ENCODE data around the gene SPOCD1. TPM values are rescaled to one million over a fixed set of nuclear protein-coding genes. Genes with fewer than 3 reads are reported as not detected.
"Not testable (repeated sequence)": the region's sequence is repeated elsewhere in the genome, so short reads cannot be mapped to it uniquely, and the experiment has no call there.

The SPOCD1 gene
- total and polyA plus RNA-seq, 5 donors = 0.09 to 0.25 (median 0.16) TPM; not detected in 1

DNA sequence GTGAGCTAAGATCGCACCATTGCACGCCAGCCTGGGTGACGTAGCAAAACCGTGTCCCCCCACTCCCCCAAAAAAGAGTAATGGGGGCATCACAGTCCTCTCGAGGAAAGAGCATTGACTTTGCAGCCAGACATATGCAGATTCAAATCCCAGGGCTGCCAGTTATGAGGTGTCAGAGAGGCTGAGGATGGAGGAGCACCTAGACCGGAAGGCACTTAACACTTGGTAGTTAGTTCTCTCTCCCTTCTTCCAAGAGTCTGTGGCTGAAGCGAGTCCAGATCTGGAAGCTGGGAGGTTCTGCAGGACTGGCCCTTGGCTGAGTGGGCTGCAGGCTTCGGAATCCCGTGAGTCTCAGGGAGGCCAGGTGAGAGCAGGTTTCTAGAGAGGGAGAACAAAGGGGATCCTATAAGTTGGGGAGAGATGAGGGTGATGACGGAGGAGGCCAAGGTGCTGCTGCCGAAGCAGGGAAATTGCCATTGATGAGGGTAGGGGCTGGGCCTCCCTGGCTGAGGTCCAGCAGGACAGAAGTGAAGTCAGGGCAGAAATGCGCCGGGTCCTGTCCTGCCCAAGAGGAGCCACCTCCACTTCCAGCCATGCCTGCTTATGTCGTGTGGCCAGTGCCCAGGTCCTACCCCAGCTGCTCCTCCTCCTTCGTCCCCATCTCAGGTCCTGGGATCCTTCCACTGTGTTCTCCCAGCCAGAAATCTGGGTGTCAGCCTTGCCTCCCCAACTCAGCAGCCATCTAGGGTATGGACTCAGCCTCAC is 13.3 kb upstream of the SPOCD1 start:
- intact Hi-C loops (cut with DNase I) = no loop called here
- H3K4me3 ChIP-seq (ENCODE audit: low read length) = no peak overlapping the region
- DNase-seq (no peak), ATAC-seq (no peak)
- no peaks in the 10 kb centered on the region for H3K27me3 ChIP-seq (ENCODE audit: control insufficient read depth, insufficient read depth)
- H3K27ac ChIP-seq (ENCODE audit: low read length) = no peak overlapping the region
- no peaks in the 10 kb centered on the region for H3K9me3 ChIP-seq (ENCODE audit: control insufficient read depth, low read length)
- WGBS = 85% methylated on average over 15 of the region's 15 CpGs
- peaks cover 3% of the 10 kb centered on the region for H3K4me1 ChIP-seq (ENCODE audit: control insufficient read depth, insufficient read depth, low read length)

DNA sequence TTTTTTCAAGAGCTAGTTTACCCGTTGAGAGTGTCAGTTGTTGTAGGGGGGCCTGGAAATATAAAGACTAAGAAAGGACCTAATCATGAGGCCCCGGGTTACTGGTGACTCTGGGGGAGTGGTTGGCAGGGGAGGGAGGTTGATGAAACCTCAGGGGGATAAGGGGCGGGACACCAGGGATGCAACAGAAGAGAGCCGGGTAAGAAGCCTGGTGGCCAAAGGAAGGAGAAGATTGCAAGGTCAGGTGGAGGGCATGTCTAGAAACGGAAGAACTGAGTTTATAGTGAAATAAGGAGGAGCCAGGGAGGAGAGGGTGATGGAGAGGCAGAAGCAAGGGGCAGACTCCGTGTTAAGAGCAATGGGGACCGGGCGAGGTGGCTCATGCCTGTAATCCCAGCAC is 12.5 kb upstream of the SPOCD1 start:
- H3K4me1 ChIP-seq (ENCODE audit: control insufficient read depth, insufficient read depth, low read length) = peaks cover 3% of the 10 kb centered on the region
- H3K9me3 ChIP-seq (ENCODE audit: control insufficient read depth, low read length) = no peaks in the 10 kb centered on the region
- no peak overlapping the region for H3K27ac ChIP-seq (ENCODE audit: low read length)
- intact Hi-C loops (cut with DNase I) = no loop called here
- H3K4me3 ChIP-seq (ENCODE audit: low read length) = no peak overlapping the region
- WGBS = 61% methylated on average over 8 of the region's 8 CpGs
- ATAC-seq (no peak), DNase-seq (no peak)
- no peaks in the 10 kb centered on the region for H3K27me3 ChIP-seq (ENCODE audit: control insufficient read depth, insufficient read depth)

DNA sequence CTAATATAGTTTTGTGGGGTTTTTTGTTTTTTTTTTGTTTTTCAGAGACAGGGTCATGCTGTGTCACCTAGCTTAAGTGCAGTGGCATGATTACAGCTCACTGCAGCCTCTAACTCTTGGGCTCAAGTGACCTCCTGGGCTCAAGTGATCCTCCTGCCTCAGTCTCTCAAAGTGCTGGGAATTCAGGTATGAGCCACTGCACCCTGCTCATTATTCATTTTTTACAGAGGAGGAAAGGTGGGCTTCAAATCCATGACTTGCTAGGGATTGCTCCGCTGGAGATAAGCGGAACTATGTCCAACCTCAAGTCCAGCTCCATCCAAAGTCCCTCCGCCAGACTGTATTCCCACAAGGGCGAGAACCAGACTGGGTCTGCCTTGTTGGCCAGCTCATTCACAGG is 8.0 kb upstream of the SPOCD1 start:
- ATAC-seq (no peak), DNase-seq (no peak)
- intact Hi-C loops (cut with DNase I) = no loop called here
- H3K27ac ChIP-seq (ENCODE audit: low read length) = no peak overlapping the region
- H3K9me3 ChIP-seq (ENCODE audit: control insufficient read depth, low read length) = no peaks in the 10 kb centered on the region
- no peaks in the 10 kb centered on the region for H3K4me1 ChIP-seq (ENCODE audit: control insufficient read depth, insufficient read depth, low read length)
- H3K4me3 ChIP-seq (ENCODE audit: low read length) = no peak overlapping the region
- H3K27me3 ChIP-seq (ENCODE audit: control insufficient read depth, insufficient read depth) = no peaks in the 10 kb centered on the region
- WGBS = 94% methylated on average over 4 of the region's 4 CpGs

DNA sequence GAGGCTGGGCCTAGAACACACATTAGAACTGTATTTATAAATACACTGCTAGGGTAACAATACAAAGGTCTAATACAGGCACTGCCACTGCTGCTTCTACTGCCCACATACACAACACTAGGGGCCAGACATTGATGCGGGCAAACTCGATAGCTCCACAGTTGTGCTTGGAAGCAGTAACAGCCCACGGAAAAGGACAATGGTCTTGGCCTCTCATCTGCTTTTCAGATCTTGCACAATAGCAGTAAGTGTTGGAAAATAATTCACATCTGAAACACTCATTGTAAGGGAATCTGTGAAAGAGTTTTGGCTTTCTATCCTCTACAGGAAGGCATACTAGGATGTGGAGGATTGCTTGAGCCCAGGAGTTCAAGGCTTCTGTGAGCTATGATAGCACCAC is 6.9 kb upstream of the SPOCD1 start:
- no peak for DNase-seq
- no peak overlapping the region for H3K27ac ChIP-seq (ENCODE audit: low read length)
- WGBS = 68% methylated on average over 3 of the region's 3 CpGs
- no peaks in the 10 kb centered on the region for H3K9me3 ChIP-seq (ENCODE audit: control insufficient read depth, low read length)
- H3K4me3 ChIP-seq (ENCODE audit: low read length) = no peak overlapping the region
- intact Hi-C loops (cut with DNase I) = no loop called here
- no peak for ATAC-seq
- H3K4me1 ChIP-seq (ENCODE audit: control insufficient read depth, insufficient read depth, low read length) = no peaks in the 10 kb centered on the region
- no peaks in the 10 kb centered on the region for H3K27me3 ChIP-seq (ENCODE audit: control insufficient read depth, insufficient read depth)

DNA sequence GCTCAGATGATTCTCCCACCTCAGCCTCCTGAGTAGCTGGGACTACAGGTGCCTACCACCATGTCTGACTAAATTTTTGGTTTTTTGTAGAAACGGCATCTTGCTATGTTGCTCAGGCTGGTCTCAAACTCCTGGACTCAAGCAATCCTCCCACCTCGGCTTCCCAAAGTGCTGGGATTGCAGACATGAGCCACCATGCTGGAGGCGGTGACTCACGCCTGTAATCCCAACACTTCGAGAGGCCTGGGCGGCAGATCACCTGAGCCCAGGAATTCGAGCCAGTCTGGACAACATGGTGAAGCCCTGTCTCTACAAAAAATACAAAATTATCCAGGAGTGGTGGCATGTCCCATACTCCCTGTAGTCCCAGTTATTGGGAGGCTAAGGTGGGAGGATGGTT is 4.4 kb upstream of the SPOCD1 start:
- H3K27me3 ChIP-seq (ENCODE audit: control insufficient read depth, insufficient read depth); H3K9me3 ChIP-seq (ENCODE audit: control insufficient read depth, low read length); DNase-seq; H3K4me3 ChIP-seq (ENCODE audit: low read length); ATAC-seq; H3K27ac ChIP-seq (ENCODE audit: low read length); intact Hi-C loops (cut with DNase I); H3K4me1 ChIP-seq (ENCODE audit: control insufficient read depth, insufficient read depth, low read length): not testable (repeated sequence)
- WGBS = 95% methylated on average over 7 of the region's 7 CpGs

DNA sequence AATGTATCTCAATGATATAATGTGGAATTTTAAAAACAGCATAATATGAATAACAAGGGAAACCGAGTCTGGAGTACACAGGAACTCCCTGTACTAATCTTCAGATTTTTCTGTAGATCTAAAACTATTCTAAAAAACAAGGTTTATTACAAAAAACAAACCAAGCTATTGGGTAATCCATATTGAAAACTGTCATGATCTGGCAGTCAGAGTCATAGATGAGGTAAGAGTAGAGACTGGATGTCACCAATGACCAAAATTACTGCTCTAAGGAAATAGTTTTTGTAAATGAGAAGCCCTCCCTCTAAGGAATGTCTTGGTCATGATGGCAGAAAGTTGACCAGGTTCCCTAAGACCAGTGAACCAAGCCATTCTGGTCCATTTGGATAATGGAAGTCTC is 2.4 kb upstream of the SPOCD1 start:
- ATAC-seq = no peak
- WGBS = 96% methylated on average over 1 of the region's 1 CpG

DNA sequence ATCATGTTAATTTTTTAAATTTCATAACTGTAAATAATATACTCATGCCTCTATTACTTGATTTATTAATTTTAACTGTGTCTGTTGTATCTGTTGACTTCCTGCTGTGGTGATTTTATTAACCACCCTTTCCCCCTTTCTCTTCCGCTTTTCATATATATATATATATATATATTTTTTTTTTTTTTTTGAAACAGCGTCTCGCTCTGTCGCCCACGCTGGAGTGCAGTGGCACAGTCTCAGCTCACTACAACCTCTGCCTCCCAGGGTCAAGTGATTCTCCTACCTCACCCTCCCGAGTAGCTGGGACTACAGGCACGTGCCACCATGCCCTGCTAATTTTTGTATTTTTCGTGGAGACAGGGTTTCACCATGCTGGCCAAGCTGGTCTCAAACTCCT is 1.1 kb upstream of the SPOCD1 start:
- DNase-seq; H3K27ac ChIP-seq (ENCODE audit: low read length); ATAC-seq; H3K4me1 ChIP-seq (ENCODE audit: control insufficient read depth, insufficient read depth, low read length); H3K9me3 ChIP-seq (ENCODE audit: control insufficient read depth, low read length); H3K4me3 ChIP-seq (ENCODE audit: low read length); H3K27me3 ChIP-seq (ENCODE audit: control insufficient read depth, insufficient read depth): not testable (repeated sequence)
- 72% methylated on average over 8 of the region's 8 CpGs for whole genome bisulfite sequencing
- intact Hi-C loops (cut with DNase I) = loop anchor here in 1 of 4 donors (10.0 kb wide), 1 partner anchor 148 kb away; no protein-coding TSS in a partner anchor

More for the DNA sequence above, 2.4 kb upstream of the SPOCD1 start:
- H3K27ac ChIP-seq (ENCODE audit: low read length) = no peak overlapping the region
- no peaks in the 10 kb centered on the region for H3K27me3 ChIP-seq (ENCODE audit: control insufficient read depth, insufficient read depth)
- no peak for DNase-seq
- intact Hi-C loops (cut with DNase I) = loop anchor here in 1 of 4 donors (10.0 kb wide), 1 partner anchor 147 kb away; no protein-coding TSS in a partner anchor
- no peaks in the 10 kb centered on the region for H3K9me3 ChIP-seq (ENCODE audit: control insufficient read depth, low read length)
- H3K4me1 ChIP-seq (ENCODE audit: control insufficient read depth, insufficient read depth, low read length) = no peaks in the 10 kb centered on the region
- no peak overlapping the region for H3K4me3 ChIP-seq (ENCODE audit: low read length)

DNA sequence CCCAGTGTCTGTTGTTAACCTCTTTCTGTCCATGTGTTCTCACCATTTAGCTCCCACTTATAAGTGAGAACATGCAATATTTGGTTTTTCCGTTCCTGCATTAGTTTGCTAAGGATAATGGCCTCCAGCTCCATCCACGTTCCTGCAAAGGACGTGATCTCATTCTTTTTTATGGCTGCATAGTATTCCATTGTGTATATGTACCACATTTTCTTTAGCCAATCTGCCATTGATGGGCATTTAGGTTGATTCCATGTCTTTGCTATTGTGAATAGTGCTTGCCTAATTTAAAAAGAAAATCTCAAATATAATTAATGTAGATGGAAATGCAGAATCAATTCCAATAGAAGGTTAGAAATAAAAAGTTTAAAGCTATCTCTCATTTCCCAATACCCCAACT is 679 bp upstream of the SPOCD1 start:
- WGBS = 94% methylated on average over 3 of the region's 3 CpGs
- not testable (repeated sequence) for H3K27ac ChIP-seq (ENCODE audit: low read length); H3K9me3 ChIP-seq (ENCODE audit: control insufficient read depth, low read length); ATAC-seq; DNase-seq; H3K4me1 ChIP-seq (ENCODE audit: control insufficient read depth, insufficient read depth, low read length); H3K4me3 ChIP-seq (ENCODE audit: low read length); H3K27me3 ChIP-seq (ENCODE audit: control insufficient read depth, insufficient read depth)
- intact Hi-C loops (cut with DNase I) = loop anchor here in 1 of 4 donors (10.0 kb wide), 1 partner anchor 148 kb away; no protein-coding TSS in a partner anchor

DNA sequence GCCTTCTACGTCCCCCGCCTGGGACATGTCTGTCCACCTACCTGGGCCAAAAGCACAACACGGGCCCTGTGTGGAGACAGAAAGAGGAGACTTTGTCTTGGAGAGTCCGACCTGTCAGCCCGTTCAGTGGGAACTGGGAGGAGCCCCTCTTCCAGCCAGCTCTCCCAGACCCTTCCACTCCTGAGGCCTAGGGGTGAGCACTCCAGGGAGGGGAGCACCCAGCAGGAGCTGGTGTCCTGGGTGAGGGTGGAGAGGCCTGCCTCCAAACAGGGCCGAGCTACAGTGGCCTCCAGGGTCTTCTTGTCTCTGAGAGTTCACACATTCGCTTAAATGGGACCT is 546 bp downstream of the SPOCD1 start:
- DNase-seq = no peak
- no peaks in the 10 kb centered on the region for H3K9me3 ChIP-seq (ENCODE audit: control insufficient read depth, low read length)
- no peaks in the 10 kb centered on the region for H3K27me3 ChIP-seq (ENCODE audit: control insufficient read depth, insufficient read depth)
- H3K4me1 ChIP-seq (ENCODE audit: control insufficient read depth, insufficient read depth, low read length) = no peaks in the 10 kb centered on the region
- no peak overlapping the region for H3K4me3 ChIP-seq (ENCODE audit: low read length)
- H3K27ac ChIP-seq (ENCODE audit: low read length) = no peak overlapping the region
- WGBS = 92% methylated on average over 7 of the region's 7 CpGs
- intact Hi-C loops (cut with DNase I) = loop anchor here in 1 of 4 donors (10.0 kb wide), 1 partner anchor 150 kb away; no protein-coding TSS in a partner anchor
- peak; percentile 40 to 42 for ATAC-seq

DNA sequence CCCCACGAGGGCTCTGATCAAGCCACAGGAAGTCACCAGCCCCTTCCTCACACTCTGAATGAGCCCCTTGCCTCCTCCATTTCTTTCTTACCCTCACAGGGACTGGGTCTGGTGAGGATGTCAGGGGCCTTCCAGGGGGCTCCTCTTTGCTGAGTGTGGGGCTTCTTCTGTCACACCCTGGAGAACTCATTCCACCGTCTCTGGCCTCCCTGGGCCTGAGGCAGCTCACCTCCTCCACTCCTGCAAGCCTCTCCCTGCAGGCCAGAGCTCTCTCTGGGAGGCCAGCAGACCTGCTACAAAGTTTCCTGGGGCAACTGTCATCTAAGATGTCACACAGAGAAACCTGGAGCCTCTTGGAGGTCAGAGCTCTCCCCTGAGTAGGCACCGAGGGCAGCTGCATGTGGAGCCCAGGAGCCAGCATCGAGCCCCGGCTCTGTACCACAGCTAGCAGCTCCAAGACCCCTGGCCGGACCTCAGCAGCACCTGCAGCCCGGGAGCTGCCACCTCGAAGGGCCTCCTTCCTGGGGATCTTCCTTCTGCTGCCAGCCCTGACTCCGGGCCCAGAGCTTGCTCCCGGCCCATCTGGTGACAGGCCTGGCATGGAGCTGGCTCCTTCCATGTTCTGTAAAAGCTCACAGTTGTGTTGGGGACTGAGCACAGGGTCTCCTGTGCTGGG is 1.1 kb downstream of the SPOCD1 start:
- H3K27me3 ChIP-seq (ENCODE audit: control insufficient read depth, insufficient read depth) = no peaks in the 10 kb centered on the region
- no peak overlapping the region for H3K4me3 ChIP-seq (ENCODE audit: low read length)
- no peak overlapping the region for H3K27ac ChIP-seq (ENCODE audit: low read length)
- no peaks in the 10 kb centered on the region for H3K4me1 ChIP-seq (ENCODE audit: control insufficient read depth, insufficient read depth, low read length)
- ATAC-seq = no peak
- intact Hi-C loops (cut with DNase I) = loop anchor here in 1 of 4 donors (10.0 kb wide), 1 partner anchor 150 kb away; no protein-coding TSS in a partner anchor
- no peaks in the 10 kb centered on the region for H3K9me3 ChIP-seq (ENCODE audit: control insufficient read depth, low read length)
- DNase-seq = no peak
- WGBS = 85% methylated on average over 10 of the region's 10 CpGs

DNA sequence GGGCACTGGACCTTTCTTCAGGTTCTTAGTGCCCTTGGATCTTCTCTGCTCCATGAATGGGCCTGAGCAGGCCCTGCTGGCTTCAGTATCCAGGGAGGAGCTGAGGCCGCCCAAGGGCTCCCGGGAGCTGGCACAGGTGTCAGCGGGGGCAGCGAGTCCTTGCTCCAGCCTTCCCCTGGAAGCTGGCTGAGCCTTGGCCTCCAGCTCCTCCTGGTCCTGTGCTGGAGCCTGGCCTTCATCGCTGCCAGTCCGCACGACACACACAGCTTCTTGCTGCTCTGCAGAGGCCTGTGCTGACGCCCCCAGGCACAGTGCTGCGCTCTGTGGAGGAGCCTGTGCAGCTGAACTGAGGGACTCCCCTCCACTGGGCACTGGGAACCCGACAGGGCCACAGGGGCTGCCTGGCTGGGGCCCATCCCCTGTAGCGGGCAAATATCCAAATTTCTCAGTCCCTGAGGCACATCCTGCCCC is 1.7 kb downstream of the SPOCD1 start:
- WGBS = 85% methylated on average over 11 of the region's 11 CpGs
- DNase-seq = no peak

More for the DNA sequence above, 1.7 kb downstream of the SPOCD1 start:
- Histone ChIP-seq H3K4me3 (ENCODE audit: low read length) (no peak overlapping the region), H3K27me3 (ENCODE audit: control insufficient read depth, insufficient read depth) (no peaks in the 10 kb centered on the region), H3K4me1 (ENCODE audit: control insufficient read depth, insufficient read depth, low read length) (no peaks in the 10 kb centered on the region), H3K9me3 (ENCODE audit: control insufficient read depth, low read length) (no peaks in the 10 kb centered on the region), H3K27ac (ENCODE audit: low read length) (no peak overlapping the region)
- intact Hi-C loops (cut with DNase I) = loop anchor here in 1 of 4 donors (10.0 kb wide), 1 partner anchor 151 kb away; no protein-coding TSS in a partner anchor
- no peak for ATAC-seq

Data from right cardiac atrium (tissue), 5 donors.